Upper lobe of left lung (tissue), 6 donors: ENCODE data around the gene ZBED6. TPM values are rescaled to one million over a fixed set of nuclear protein-coding genes. Genes with fewer than 3 reads are reported as not detected.
A peak's percentile ranks its signal among the peaks of the same experiment; 100 is the strongest.
"Not testable (repeated sequence)": the region's sequence is repeated elsewhere in the genome, so short reads cannot be mapped to it uniquely, and the experiment has no call there.

Experiments
- ATAC-seq, 2 donors: fragments of 200-7000 bp; cut with Tn5 transposase; one replicate each; pipeline ENCODE4 v1.9.1; 2022; ENCODE audit warnings: mild to moderate bottlenecking in 2 of 2, moderate library complexity in 2 of 2; ENCODE audit not compliant: low FRiP score in 2 of 2
- DNase-seq, 2 donors: peaks; one replicate each; pipeline ENCODE4 v3.0.0-alpha.2; 2019 to 2020
- H3K27ac ChIP-seq, 4 donors: fragments of 200-600 bp; sonication (generic); one replicate each; pipeline ENCODE4 v1.5.1; 2016 to 2019
- H3K27me3 ChIP-seq, 4 donors: fragments of 200-600 bp; sonication (generic); one replicate each; pipeline ENCODE4 v1.5.1; 2017 to 2019
- H3K36me3 ChIP-seq, 4 donors: fragments of 200-600 bp; sonication (generic); one replicate each; pipeline ENCODE4 v1.5.1; 2016 to 2019
- H3K4me1 ChIP-seq, 4 donors: fragments of 200-600 bp; sonication (generic); one replicate each; pipeline ENCODE4 v1.5.1; 2018 to 2019
- H3K4me3 ChIP-seq, 4 donors: fragments of 200-600 bp; sonication (generic); one replicate each; pipeline ENCODE4 v1.5.1; 2017 to 2019; ENCODE audit warnings: mild to moderate bottlenecking in 2 of 4, moderate library complexity in 1 of 4
- H3K9me3 ChIP-seq, 4 donors: fragments of 200-600 bp; sonication (generic); one replicate each; pipeline ENCODE4 v1.5.1; 2018 to 2019
- EP300 ChIP-seq, 4 donors: sonication (generic); formaldehyde crosslinking; IDR thresholded peaks; one replicate each; pipeline ENCODE4 v1.5.1; 2017; ENCODE audit warnings: antibody characterized with exemption in 4 of 4, control low read depth in 2 of 4
- POLR2A ChIP-seq, 4 donors: fragments of 450-650 bp; IDR thresholded peaks; one replicate each; pipeline ENCODE4 v1.5.1; 2016 to 2017; ENCODE audit warnings: antibody characterized with exemption in 4 of 4, mild to moderate bottlenecking in 2 of 4
- POLR2AphosphoS5 ChIP-seq, 2 donors: sonication (generic); formaldehyde crosslinking; IDR thresholded peaks; one replicate each; pipeline ENCODE4 v1.5.1; 2017; ENCODE audit warnings: antibody characterized with exemption in 2 of 2
- WGBS, 2 donors: methylation state at CpG; one replicate each; pipeline ENCODE4 v1.1.5; 2017 to 2018; 5-methylcytosine and 5-hydroxymethylcytosine counted together
- total RNA-seq, 6 donors: library from RNA; depleted of rRNA in 4 of 6; stranded (reverse); fragments of >200 nt in 4 of 6; gene quantifications; one replicate each; pipeline versions ENCODE4 v1.1.0 to v1.2.1, GENCODE V29; 2016 to 2021
- TF ChIP-seq, protein P1 (sequence below), 6 experiments: fragments of 450-650 bp in 4 of 6; fragments of 200-600 bp in 2 of 6; sonication (generic) in 2 of 6; IDR thresholded peaks; one replicate each; pipeline ENCODE4 v1.5.1; 2016 to 2019; ENCODE audit warnings: antibody characterized with exemption in 6 of 6
- donor health status: DM: no; HTN: no; CAD: no; lungs with moderate emphysema.
- donor health status: DM: no; HTN: yes; CAD: no; lungs with severe emphysema.

ZBED6 gene
- total RNA-seq, 6 donors from 2014 or later = 15.0 to 29.3 (median 21.3) TPM

DNA sequence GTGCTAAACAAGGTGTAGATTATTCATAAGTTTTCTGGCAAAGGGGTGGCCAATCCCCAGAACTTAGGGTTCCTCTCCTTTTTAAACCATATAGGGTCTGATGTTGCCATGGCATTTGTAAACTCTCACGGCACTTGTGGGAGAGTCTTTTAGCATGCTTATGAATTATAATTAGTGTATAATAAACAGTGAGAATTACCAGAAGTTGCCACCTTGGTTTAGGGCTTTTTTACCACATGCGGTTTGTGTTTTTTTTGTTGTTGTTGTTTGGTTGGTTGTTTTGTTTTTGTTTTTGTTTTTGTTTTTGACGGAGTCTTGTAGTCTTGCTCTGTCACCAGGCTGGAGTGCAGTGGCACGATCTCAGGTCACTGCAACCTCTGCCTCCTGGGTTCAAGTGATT, 39.4 kb upstream of the ZBED6 start:
- no peaks in the 10 kb centered on the region for H3K27me3 ChIP-seq
- no peaks in the 10 kb centered on the region for H3K4me1 ChIP-seq
- no peak overlapping the region for H3K4me3 ChIP-seq
- WGBS, 2 donors = 78 to 92% methylated on average over 4 of the region's 4 CpGs
- H3K36me3 ChIP-seq = no peaks in the 10 kb centered on the region
- TF ChIP-seq, protein P1, sequence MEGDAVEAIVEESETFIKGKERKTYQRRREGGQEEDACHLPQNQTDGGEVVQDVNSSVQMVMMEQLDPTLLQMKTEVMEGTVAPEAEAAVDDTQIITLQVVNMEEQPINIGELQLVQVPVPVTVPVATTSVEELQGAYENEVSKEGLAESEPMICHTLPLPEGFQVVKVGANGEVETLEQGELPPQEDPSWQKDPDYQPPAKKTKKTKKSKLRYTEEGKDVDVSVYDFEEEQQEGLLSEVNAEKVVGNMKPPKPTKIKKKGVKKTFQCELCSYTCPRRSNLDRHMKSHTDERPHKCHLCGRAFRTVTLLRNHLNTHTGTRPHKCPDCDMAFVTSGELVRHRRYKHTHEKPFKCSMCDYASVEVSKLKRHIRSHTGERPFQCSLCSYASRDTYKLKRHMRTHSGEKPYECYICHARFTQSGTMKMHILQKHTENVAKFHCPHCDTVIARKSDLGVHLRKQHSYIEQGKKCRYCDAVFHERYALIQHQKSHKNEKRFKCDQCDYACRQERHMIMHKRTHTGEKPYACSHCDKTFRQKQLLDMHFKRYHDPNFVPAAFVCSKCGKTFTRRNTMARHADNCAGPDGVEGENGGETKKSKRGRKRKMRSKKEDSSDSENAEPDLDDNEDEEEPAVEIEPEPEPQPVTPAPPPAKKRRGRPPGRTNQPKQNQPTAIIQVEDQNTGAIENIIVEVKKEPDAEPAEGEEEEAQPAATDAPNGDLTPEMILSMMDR (IDR thresholded peaks at IDR 0.05) = no peak
- ATAC-seq (no peak), DNase-seq (no peak)
- no peak overlapping the region for H3K27ac ChIP-seq
- no peaks in the 10 kb centered on the region for H3K9me3 ChIP-seq

GRCh38 chr1:203758749-203759148, 36.7 kb upstream of the ZBED6 start:
- not testable (repeated sequence) for H3K9me3 ChIP-seq, H3K4me3 ChIP-seq, H3K27ac ChIP-seq, DNase-seq, H3K36me3 ChIP-seq, H3K27me3 ChIP-seq, ATAC-seq, H3K4me1 ChIP-seq
- WGBS, 2 donors = 88 to 93% methylated on average over 2 of the region's 2 CpGs

DNA sequence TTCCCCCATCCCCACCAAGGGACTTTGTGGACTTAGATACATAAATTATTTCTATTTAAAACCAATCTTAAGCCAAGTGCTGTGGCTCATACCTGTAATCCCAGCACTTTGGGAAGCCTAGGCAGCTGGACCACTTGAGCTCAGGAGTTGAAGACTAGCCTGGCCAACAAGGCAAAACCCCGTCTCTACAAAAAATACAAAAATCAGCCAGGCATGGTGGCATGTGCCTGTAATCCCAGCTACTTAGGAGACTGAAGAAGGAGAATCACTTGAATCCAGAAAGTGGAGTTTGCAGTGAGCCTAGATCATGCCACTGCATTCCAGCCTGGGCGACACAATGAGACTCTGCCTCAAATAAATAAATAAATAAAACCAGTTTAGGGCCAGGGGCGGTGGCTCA, 34.9 kb upstream of the ZBED6 start:
- TF ChIP-seq, protein P1 (IDR thresholded peaks at IDR 0.05) = no peak
- TF ChIP-seq EP300 (IDR thresholded peaks at IDR 0.05) = no peak
- TF ChIP-seq POLR2AphosphoS5 (IDR thresholded peaks at IDR 0.05) = no peak
- no peak for TF ChIP-seq POLR2A (IDR thresholded peaks at IDR 0.05)
- Histone ChIP-seq H3K36me3 (no peaks in the 10 kb centered on the region), H3K9me3 (no peaks in the 10 kb centered on the region), H3K27ac (no peak overlapping the region), H3K4me1 (no peaks in the 10 kb centered on the region), H3K27me3 (no peaks in the 10 kb centered on the region), H3K4me3 (no peak overlapping the region)
- DNase-seq = no peak
- ATAC-seq = no peak
- 95 to 98% methylated on average over 3 of the region's 3 CpGs for WGBS, 2 donors

DNA sequence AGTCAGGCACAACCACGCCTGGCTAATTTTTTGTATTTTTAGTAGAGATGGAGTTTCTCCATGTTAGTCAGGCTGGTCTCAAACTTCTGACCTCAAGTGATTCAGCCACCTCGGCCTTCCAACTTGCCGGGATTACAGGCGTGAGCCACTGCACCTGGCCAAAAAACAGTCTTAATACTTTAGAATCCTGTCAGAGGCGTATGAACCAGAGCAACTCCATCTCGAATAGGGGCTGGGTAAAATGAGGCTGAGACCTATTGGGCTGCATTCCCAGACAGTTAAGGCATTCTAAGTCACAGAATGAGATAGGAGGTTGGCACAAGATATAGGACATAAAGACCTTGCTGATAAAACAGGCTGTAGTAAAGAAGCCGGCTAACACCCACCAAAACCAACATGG, 33.5 kb upstream of the ZBED6 start:
- H3K4me3 ChIP-seq = not testable (repeated sequence)

GRCh38 chr1:203763505-203763904, 31.9 kb upstream of the ZBED6 start:
- Histone ChIP-seq H3K27me3 (no peaks in the 10 kb centered on the region), H3K36me3 (no peaks in the 10 kb centered on the region), H3K27ac (peak overlapping the region in 1 of 4 donors; percentile 76), H3K9me3 (no peaks in the 10 kb centered on the region), H3K4me1 (peaks cover 0 to 2% (median 0%) of the 10 kb centered on the region in 4 donors), H3K4me3 (no peak overlapping the region)
- no peak for ATAC-seq
- no peak for DNase-seq
- no peak for TF ChIP-seq POLR2AphosphoS5 (IDR thresholded peaks at IDR 0.05)
- TF ChIP-seq, protein P1 (IDR thresholded peaks at IDR 0.05) = no peak
- no peak for TF ChIP-seq POLR2A (IDR thresholded peaks at IDR 0.05)
- TF ChIP-seq EP300 (IDR thresholded peaks at IDR 0.05) = no peak
- WGBS, 2 donors = 88 to 100% methylated on average over 1 of the region's 1 CpG

More for the DNA sequence above, 33.5 kb upstream of the ZBED6 start:
- H3K27ac ChIP-seq, H3K27me3 ChIP-seq, H3K4me1 ChIP-seq, DNase-seq, H3K9me3 ChIP-seq, ATAC-seq, H3K36me3 ChIP-seq: not testable (repeated sequence)
- WGBS, 2 donors = 85 to 96% methylated on average over 7 of the region's 7 CpGs

- TF ChIP-seq, protein P1 (IDR thresholded peaks at IDR 0.05) = no peak
- TF ChIP-seq POLR2AphosphoS5 (IDR thresholded peaks at IDR 0.05) (no peak), POLR2A (IDR thresholded peaks at IDR 0.05) (no peak)
- WGBS, 2 donors = 92 to 95% methylated on average over 3 of the region's 3 CpGs
- H3K27ac ChIP-seq = peak overlapping the region in 3 of 4 donors; percentile 4 to 76 (median 65)
- no peaks in the 10 kb centered on the region for H3K27me3 ChIP-seq
- no peaks in the 10 kb centered on the region for H3K9me3 ChIP-seq
- DNase-seq = no peak
- ATAC-seq = no peak
- no peaks in the 10 kb centered on the region for H3K36me3 ChIP-seq
- no peak overlapping the region for H3K4me3 ChIP-seq
- peaks cover 0 to 11% (median 3%) of the 10 kb centered on the region in 4 donors for H3K4me1 ChIP-seq
Observed at GRCh38 chr1:203764105-203765028, 31.1 kb upstream of the ZBED6 start.
